Epithelial cell of prostate (primary cell): ENCODE data around the gene THSD8.
"Not testable (repeated sequence)": the region's sequence is repeated elsewhere in the genome, so short reads cannot be mapped to it uniquely, and the experiment has no call there.

Experiments
- DNase-seq: peaks from one replicate; pipeline ENCODE4 v3.0.0-alpha.2; 2011; ENCODE audit warnings: low read depth, low spot score
- H3K27ac ChIP-seq: fragments of 450-650 bp; 2 replicates; pipeline ENCODE4 v1.5.1; 2017; ENCODE audit warnings: mild to moderate bottlenecking

THSD8 gene

GRCh38 chr19:12817188-12817587, 15.3 kb downstream of the THSD8 start:
- not testable (repeated sequence) for H3K27ac ChIP-seq, DNase-seq

DNA sequence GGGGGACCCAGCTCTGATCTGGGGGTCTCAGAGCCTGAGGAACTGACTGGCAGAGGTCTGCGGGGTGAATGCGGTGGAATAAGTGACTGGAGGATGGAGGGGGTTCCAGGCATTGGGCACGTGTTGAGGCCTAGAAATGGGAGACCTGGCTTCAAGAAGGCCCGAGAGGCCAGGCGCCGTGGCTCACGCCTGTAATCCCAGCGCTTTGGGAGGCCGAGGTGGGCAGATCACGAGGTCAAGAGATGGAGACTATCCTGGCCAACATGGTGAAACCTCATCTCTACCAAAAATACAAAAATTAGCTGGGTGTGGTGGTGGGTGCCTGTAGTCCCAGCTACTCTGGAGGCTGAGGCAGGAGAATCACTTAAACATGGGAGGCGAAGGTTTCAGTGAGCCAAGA, 15.9 kb downstream of the THSD8 start:
- not testable (repeated sequence) for DNase-seq, H3K27ac ChIP-seq

- no peak for DNase-seq
- no peak overlapping the region for H3K27ac ChIP-seq
Observed at GRCh38 chr19:12821761-12822160, 19.9 kb downstream of the THSD8 start.

DNA sequence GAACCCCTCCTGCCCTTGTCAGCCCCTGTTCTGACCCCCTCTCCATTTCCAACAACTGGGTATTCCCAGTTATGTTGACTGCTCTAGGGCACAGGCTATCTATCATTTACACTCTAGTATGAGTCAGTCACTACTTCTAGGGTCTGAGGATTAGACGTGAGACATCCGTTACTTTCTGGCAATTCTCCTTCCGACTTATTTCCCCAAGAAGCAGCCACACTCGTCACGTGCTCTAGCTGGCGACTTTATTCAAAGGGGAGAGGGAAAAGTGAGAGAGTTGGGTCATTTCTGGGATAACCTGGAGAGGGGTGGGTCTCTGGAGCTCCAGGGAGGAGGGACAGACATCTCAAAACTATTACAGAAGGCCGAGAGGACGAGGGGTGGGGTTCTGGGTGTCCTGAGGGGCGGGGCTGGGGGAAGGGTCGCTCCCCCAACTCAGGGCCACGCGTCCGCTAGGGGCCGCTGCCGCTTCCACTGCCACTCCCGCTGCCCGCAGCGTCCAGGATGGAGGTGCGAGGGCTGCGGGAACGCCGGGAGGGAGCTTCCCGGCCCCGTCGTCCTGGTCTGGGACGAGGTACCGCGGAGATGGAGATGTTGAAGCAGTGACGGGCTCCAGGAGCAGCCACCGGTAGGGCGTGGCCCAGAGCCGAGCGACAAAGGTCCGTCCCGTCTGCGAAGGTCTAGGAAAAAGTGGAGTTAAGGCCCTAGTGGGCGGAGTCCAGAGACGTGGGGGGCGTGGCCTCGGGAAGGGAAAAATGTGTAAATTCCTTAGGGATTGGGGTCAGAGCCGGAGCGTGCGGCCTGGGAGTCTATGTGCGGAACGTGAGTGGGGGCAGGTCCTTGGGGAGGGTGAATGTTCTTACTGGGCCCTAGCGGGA, 23.6 kb downstream of the THSD8 start:
- no peak overlapping the region for H3K27ac ChIP-seq
- DNase-seq, result no peak

- no peak for DNase-seq
- no peak overlapping the region for H3K27ac ChIP-seq
Observed at GRCh38 chr19:12828494-12828893, 26.6 kb downstream of the THSD8 start.

DNA sequence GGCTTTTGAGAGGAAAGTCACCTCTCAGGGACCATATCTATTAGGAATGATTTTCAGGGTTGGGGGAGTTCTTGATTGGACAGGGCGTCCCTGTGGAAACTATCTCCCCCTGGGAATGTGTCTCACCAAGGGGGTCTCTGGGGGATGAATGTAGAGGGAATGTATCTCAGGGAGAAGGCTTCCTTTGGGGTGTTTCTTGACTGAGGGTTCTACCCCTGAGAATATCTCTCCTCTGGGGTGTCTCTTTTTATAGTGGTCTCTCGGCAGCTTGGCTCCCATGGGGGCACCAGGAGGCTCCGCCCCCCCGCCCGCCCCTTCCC, 31.5 kb downstream of the THSD8 start:
- H3K27ac ChIP-seq, result no peak overlapping the region
- no peak for DNase-seq

DNA sequence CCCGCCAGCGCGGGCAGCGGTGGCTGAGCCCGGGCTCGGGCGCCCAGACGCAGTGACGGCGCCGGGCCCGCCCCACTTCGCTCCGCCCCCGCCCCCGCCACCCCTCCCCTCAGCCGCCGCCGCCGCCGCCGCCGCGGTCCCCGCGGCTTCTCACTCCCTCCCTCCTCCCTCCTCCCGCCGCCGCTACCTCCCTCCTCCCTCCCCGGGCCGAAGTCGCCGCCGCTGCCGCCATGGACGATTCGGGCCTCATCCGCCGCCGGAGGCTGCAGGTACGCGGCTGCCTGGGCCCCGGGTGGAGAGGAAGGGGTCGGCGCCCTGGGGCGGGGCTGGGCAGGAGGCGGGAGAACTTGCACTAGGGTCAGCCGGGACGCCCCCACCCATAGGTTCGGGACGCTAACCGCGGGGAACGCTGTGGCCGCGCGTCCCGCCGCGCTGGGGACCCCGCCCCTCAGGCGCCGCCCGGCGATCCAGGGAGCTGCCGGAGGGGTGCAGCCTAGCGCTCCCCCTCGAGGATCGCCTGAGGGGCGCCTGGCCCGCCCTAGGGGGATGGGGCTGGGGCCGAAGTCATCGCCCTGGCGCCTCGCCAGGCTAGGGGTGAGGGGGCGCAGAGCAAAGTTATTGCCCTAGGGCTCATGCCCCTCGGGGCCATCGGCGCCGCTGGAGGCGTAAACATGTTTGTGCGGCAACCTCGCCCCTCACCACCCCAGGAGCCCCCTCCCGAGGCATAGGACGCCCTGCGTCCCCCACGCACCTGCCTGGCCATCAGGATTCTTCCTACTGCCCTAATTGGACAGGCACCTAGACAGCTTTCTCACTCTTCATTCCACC, 32.1 kb downstream of the THSD8 start:
- DNase-seq, result no peak
- no peak overlapping the region for H3K27ac ChIP-seq

- DNase-seq, result no peak
- no peak within 1 kb of the TSS for H3K27ac ChIP-seq
Observed at GRCh38 chr19:12834566-12834943, 32.7 kb downstream of the THSD8 start, which contains the start of gene RTBDN. Gene RTBDN, minus strand, starts transcription at chr19:12834579. Its CDS starts 4,600 bp downstream, at chr19:12829979.

DNA sequence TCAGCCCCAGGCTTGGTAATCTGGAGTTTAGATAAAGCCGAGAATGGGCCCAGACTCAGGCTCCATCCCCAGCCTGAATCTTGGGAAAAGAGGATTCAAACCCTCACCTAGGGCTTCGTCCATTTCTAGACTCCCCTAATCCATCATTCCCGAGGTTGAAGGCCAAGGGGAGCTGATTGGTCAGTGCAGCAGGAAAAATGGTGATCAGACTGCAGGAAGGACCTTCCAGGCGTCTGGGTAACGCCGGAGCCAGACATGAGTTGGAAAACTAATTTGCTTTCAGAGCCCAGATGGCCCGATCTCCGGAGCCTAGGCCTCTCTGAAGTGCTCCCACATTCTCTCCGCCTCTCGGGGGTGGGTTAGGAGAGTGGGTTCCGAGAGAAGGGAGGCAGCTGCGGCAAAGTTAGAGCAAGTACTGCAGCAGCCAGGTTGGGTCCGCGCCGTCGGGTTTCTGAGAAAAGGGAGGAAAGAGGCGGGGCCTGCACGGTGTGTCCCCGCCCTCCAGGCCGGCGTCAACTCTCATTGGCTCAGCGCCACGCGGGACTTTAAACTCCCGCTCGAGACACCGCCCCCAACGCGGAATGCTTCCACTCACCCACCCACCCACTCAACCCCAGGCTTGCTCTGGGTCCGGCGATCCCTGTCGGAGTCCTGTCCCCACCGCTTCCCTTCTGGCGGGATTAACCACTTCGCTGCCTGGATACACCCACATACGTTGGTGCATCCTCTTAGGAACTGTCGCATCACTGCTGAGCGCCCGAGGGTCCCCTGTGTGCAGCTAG, 33.3 kb downstream of the THSD8 start:
- DNase-seq, result no peak
- no peak overlapping the region for H3K27ac ChIP-seq

GRCh38 chr19:12836529-12836863, 34.6 kb downstream of the THSD8 start:
- H3K27ac ChIP-seq, result no peak overlapping the region
- no peak for DNase-seq

DNA sequence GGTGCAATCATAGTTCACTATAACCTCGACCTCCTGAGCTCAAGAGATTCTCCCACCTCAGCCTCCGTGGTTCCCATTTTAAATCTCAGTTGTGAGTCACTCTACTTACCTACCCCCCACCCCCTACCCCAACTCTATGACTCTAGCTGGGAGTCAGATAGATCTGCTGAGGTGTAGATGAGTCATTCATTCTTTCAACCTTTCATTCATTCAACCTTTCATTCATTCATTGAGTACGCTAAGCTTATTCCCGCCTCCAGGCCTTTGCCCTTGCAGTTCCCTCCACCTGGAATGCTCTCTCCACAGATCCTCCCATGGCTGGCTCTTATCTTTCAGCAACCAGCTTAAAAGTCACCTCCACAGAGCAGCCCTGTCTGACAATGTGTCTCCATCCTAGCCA, 35.4 kb downstream of the THSD8 start:
- no peak overlapping the region for H3K27ac ChIP-seq
- DNase-seq, result peak; percentile 36

DNA sequence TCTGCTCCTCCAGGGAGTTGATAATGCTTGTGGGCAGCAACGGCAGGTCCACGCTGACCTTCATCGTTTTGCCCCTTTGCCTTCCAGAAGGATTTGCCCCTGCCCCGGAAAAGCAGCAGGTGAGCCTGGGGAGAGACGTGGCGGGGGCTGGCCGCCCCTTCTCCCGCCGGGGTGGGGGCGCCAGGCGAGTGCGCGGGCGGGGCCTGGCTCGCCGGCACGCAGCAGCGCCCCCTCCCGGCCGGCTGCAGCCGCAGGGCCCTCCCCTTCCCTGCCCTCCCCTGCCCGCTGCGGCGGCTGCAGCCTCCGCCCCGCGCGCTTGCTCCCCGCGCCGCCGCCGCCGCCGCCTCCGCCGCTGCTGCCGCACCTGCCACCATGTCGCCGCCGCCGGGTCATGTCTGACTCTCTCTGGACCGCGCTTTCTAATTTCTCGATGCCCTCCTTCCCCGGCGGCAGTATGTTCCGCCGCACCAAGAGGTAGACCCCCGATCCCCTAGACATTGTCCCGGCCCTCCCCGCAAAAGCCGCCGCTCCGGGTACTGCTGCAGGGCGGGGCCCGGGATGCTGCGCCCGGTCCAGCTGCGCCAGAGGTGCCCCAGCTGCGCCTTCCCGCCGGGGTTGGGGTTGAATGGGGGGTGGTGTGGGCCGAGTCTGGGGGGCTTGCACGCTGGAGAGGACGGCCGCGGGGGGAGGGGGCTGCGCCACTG, 36.5 kb downstream of the THSD8 start, which contains the start of gene MAST1:
TSS of gene MAST1 (plus strand) at position 334 of the 704 bp plus-strand sequence. CDS start at position 392, 58 bp downstream.
- no peak within 1 kb of the TSS for H3K27ac ChIP-seq
- DNase-seq, result no peak

DNA sequence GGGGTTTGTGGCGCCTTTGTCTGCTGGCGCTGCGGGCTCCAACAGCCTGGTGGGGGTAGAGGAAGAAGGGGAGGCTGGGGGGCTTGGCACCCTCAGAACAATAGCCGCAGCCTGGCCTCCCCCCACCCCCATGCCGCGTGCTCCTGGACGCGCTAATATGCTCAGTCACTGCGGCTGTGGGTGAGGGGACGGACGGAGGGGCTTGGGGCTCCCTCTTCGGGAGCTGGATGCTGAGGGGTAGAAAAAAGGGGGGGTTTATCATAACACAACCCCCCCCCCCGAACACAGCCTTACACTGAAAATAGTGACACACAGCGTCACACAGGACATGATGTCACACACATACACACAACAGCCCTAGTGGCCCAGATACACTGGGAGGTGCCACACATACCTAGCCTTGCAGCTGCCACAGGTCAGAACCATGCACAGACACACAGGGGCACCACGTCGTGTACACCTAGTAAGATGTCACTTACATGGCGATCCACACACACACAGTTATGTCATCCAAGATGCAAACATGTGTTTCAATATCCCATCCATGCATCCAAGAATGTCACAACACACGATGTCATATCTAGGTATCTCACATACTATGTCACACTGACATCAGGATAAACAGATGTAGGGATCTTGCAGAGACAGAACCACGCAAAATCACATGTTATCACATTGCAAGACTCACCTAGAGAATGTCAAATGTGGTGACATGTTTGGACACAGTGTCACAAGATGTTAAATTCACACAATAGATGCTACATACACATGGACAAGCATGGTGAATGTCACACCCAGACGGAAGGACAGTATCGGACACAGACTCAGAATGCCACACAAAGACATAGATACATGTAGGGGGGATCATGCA, 37.3 kb downstream of the THSD8 start:
- no peak for DNase-seq
- H3K27ac ChIP-seq, result no peak overlapping the region

DNA sequence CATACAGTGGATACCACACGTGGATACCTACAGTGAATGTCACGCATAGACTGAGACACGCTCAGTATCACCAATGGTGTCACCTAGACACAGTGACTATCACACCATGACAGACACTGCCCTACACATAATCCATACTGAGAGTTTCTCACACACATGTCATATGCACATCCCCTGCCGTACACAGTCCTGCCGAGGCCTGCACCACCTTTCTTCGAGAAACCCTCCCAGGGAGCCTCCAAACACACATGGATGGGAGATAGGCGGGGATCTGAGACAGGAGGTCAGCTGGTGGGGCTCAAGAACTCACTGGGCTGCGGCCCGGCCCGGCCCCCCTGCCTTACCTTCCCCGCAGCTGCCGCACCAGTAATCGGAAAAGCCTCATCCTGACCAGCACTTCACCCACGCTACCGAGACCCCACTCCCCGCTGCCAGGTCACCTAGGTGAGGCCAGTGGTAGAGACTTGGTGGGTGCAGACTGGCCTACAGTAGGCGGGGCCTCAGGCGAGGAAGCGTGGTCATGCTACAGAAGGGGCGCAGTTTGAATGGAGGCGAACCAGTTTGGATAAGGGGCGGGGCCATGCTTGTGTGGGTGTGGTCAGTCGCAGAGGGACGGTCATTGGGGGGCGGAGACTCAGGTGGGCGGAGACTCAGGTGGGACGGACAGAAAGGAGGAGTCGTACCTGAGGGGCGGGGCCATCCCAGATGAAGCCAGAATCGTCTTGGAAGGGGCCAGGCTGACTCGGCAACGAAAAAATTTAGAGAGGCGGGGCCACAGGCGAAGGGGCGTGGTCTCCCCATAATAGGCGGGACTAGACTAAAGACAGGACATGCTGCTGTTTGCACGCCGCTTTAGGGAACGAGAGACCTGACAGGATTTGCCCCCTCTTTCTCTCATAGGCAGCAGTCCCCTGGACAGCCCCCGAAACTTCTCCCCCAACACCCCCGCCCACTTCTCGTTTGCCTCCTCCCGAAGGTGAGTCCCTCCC, 38.5 kb downstream of the THSD8 start:
- H3K27ac ChIP-seq, result no peak overlapping the region
- peak; percentile 43 for DNase-seq

GRCh38 chr19:12841094-12841493, 39.2 kb downstream of the THSD8 start:
- H3K27ac ChIP-seq, result no peak overlapping the region
- DNase-seq, result no peak

- DNase-seq, result no peak
- H3K27ac ChIP-seq, result no peak overlapping the region
Observed at GRCh38 chr19:12842511-12842910, 40.6 kb downstream of the THSD8 start.

DNA sequence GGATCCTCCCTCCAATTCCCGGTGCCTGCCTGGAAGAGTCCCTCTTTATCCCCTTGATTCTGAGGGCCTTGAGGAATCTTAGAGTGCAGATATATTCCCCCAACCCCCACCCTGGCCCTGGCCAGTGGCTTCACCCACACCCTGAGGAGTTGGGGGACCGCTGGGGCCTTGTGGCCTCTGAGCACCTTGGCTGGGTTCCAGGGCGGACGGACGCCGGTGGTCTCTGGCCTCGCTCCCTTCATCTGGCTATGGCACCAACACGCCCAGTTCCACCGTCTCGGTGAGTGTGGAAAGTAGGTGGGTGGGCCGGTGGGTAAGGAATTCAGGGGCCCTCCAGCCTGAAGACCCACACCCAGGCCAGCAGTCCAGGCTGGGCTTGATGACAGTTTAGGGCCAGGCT, 41.5 kb downstream of the THSD8 start:
- H3K27ac ChIP-seq, result no peak overlapping the region
- DNase-seq, result no peak
